ENCODE results near the gene TSPO.

GRCh38 chr22:43181321-43182076 lies 30.1 kb downstream of the TSPO start:
- TF ChIP-seq, protein P1, sequence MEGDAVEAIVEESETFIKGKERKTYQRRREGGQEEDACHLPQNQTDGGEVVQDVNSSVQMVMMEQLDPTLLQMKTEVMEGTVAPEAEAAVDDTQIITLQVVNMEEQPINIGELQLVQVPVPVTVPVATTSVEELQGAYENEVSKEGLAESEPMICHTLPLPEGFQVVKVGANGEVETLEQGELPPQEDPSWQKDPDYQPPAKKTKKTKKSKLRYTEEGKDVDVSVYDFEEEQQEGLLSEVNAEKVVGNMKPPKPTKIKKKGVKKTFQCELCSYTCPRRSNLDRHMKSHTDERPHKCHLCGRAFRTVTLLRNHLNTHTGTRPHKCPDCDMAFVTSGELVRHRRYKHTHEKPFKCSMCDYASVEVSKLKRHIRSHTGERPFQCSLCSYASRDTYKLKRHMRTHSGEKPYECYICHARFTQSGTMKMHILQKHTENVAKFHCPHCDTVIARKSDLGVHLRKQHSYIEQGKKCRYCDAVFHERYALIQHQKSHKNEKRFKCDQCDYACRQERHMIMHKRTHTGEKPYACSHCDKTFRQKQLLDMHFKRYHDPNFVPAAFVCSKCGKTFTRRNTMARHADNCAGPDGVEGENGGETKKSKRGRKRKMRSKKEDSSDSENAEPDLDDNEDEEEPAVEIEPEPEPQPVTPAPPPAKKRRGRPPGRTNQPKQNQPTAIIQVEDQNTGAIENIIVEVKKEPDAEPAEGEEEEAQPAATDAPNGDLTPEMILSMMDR (IDR thresholded peaks at IDR 0.05), result no peak
- TF ChIP-seq POLR2AphosphoS5 (IDR thresholded peaks at IDR 0.05), result no peak
